HG03097 (cell line): ENCODE data around the gene PTBP1.
"Not testable (repeated sequence)": the region's sequence is repeated elsewhere in the genome, so short reads cannot be mapped to it uniquely, and the experiment has no call there.

Source experiments
- ATAC-seq: cut with Tn5 transposase; IDR thresholded peaks from one replicate; pipeline ENCODE4 v1.9.1; 2021; ENCODE audit not compliant: unreplicated experiment, low FRiP score

Gene PTBP1

DNA sequence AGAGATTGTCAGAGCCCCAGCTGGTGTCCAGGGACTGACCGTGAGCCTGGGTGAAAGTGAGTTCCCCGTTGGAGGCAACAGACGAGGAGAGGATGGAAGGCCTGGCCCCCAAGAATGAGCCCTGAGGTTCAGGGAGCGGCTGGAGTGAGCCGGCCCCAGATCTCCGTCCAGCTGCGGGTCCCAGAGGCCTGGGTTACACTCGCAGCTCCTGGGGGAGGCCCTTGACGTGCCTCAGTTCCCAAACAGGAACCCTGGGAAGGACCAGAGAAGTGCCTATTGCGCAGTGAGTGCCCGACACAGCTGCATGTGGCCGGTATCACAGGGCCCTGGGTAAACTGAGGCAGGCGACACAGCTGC is 53.7 kb downstream of the PTBP1 start:
- ATAC-seq: no peak

DNA sequence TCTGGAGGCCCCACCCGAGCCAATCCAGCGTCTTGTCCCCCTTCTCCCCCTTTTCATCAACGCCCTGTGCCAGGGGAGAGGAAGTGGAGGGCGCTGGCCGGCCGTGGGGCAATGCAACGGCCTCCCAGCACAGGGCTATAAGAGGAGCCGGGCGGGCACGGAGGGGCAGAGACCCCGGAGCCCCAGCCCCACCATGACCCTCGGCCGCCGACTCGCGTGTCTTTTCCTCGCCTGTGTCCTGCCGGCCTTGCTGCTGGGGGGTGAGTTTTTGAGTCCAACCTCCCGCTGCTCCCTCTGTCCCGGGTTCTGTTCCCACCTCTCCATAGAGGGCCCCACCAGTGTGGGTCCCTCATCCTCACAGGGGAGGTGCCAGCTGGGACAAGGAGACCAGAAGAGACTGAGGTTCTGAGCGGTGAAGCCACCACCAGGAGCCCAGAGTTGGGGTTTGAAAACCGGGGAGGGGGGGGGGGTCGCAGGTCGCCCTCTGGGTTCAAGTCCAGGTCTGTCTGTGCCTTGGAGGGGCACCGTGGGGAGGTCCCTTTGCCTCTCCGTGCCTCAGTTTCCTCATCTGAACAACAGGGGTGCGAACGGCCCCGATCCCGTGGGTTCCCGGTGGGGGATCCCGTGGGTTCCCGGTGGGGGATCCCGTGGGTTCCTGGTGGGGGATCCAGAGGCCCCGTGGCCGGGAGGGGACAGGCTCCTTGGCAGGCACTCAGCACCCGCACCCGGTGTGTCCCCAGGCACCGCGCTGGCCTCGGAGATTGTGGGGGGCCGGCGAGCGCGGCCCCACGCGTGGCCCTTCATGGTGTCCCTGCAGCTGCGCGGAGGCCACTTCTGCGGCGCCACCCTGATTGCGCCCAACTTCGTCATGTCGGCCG is 55.1 kb downstream of the PTBP1 start, which contains the start of gene ELANE:
TSS of gene ELANE (plus strand) at position 168 of the 878 bp plus-strand sequence. CDS start at position 194, 26 bp downstream.
- ATAC-seq: no peak

DNA sequence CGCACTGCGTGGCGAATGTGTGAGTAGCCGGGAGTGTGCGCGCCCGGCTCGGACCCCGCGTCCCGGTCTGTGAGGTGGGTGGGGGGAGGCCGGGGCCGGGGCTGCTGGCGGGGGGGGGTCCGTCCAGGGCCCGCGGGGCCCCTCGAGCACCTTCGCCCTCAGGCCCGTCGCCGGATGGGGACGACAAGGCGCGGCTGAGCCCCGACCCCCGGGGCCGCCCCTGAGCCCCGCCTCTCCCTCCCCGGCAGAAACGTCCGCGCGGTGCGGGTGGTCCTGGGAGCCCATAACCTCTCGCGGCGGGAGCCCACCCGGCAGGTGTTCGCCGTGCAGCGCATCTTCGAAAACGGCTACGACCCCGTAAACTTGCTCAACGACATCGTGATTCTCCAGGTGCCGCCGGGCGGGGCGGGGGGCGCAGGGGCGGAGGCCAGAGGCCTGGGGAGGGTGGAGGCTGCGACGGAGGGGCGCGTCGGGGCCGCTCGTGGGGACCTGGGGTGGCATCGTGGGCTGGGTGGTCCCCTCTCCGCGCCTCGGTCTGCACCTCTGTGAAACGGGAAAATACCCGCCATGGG is 55.8 kb downstream of the PTBP1 start:
- ATAC-seq: no peak

DNA sequence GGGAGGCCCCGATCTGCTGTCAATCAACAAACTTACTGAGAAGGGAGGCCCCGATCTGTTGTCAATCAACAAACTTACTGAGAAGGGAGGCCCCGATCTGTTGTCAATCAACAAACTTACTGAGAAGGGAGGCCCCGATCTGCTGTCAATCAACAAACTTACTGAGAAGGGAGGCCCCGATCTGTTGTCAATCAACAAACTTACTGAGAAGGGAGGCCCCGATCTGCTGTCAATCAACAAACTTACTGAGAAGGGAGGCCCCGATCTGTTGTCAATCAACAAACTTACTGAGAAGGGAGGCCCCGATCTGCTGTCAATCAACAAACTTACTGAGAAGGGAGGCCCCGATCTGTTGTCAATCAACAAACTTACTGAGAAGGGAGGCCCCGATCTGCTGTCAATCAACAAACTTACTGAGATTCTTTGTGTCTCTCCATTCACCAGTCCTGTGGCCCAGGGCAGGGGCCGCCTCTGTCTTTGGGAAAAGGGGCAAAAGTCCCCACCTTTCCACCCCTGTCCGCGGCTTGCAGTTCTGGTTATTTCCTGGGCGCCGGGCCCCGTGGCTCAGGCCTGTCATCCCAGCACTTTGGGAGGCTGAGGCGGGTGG is 56.5 kb downstream of the PTBP1 start:
- ATAC-seq: not testable (repeated sequence)

DNA sequence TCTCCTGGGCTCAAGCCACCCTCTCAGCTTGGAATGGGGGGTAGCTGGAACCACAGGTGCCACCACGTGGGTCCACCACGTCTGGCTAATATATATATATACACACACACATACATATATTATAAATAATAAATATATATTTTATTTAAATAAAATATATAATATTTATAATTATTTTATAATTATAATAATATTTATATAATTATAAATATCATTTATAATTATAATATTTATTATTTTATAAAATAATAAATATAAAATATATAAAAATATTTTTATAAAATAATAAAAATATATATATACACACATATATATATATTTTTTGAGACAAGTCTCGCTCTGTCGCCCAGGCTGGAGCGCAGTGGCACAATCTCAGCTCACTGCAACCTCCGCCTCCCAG is 57.3 kb downstream of the PTBP1 start:
- ATAC-seq: no peak

DNA sequence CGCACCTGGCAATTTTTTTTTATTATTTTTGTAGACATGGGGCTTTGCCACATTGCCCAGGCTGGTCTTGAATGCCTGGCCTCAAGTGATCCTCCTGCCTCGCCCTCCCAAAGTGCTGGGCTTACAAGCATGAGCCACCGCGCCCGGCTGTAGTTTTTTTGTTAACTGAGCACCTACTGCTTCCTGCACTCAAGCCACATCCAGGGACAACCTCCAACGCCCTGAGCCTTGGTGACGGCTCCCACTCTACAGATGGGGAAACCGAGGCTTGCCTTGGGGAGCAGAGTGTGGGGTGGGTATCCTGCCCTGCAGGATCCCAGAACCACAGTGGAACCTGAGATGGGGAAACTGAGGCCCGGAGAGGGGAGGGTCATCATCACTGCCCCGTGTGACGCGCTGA is 57.9 kb downstream of the PTBP1 start:
- ATAC-seq: no peak

DNA sequence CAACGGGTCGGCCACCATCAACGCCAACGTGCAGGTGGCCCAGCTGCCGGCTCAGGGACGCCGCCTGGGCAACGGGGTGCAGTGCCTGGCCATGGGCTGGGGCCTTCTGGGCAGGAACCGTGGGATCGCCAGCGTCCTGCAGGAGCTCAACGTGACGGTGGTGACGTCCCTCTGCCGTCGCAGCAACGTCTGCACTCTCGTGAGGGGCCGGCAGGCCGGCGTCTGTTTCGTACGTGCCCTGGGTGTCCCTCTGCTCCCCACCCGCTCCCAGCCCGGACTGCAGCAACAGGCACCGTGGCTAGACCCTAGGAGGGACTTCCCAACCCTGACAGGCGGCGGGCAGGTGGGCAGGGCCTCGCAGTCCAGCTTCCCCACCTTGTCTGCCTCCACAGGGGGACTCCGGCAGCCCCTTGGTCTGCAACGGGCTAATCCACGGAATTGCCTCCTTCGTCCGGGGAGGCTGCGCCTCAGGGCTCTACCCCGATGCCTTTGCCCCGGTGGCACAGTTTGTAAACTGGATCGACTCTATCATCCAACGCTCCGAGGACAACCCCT is 58.4 kb downstream of the PTBP1 start:
- ATAC-seq: no peak

DNA sequence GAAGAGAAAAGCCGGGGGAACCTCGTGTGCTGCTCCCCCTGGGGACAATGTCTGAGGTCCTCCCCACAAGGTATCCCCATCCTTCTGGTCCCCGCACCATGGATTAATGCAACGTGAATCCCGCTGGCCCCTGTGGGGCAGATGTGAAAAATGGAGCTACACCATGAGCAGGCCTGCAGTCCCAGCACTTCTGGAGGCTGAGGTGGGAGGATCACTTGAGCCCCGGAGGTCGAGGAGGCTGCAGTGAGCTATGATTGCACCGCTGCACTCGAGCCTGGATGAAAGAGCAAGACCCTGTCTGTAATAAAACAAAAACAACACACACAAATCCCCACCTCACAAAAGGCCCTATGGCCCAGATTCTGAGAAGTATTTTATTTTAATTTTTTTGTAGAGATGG is 61.0 kb downstream of the PTBP1 start:
- no peak for ATAC-seq

DNA sequence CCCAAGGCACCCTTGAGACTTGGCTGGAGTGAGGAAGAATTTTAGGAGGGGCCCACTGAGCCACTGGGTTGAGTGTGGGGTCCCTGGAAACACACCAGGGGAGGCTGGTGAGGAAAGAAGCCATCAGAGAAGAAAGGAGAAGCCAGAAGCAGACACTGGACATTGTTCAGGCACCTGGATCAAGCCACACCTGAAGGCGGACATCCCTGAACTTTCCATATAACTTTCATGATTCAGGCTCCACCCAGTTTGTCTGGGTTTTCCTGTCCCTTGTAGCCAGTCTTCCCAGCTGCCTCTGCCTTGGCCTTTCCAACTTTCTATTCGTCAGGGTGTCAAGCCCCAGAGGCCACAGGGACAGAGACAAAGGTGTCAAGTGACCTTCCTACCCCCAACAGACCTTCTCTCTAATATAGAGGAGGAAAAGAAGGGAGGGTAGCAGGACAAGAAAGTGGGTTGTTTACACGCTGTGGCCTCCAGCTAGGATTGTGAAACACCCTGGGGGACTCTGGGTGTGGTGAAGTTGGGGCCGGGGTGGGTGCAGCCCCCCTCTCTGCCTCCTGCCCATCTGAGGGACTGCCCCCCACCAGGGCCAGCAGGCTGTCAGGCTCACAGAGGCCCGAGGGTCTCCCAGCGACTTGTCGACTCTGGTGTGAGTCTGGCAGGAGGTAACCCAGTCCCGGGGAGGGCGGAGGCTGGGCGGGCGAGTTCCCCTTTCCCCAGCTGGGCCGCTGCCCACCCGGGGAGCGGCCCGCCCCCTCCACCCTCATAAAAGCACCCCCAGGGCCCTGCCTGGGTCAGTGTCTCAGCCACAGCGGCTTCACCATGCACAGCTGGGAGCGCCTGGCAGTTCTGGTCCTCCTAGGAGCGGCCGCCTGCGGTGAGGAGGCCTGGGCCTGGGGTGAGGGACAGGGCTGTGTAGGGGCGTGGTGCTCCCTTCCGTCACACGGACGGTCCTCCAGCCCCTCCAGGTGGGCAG is 61.9 kb downstream of the PTBP1 start, which contains the start of gene CFD:
TSS of gene CFD (plus strand) at position 797 of the 976 bp plus-strand sequence. CDS start at position 823, 26 bp downstream.
- no peak for ATAC-seq

DNA sequence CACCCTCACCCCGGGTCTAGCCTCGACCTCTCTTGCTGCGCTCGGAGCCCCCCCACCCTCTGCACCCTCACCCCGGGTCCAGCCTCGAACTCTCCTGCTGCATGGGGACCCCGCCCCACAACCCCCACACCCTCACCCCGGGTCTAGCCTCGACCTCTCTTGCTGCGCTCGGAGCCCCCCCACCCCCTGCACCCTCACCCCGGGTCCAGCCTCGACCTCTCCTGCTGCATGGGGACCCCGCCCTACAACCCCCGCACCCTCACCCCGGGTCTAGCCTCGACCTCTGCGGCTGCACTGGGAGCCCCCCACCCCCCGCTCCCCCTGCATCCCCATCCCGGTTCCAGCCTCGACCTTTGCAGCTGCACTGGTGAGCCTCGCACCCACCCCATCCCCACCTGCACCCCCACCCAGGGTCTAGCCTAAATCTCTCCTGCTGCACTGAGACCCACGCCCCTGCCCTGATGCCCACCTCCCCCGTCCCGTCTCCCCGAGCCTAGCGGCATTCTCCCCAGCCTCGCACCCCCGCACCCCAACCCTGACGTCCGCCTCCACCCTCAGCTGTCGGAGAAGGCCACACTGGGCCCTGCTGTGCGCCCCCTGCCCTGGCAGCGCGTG is 64.0 kb downstream of the PTBP1 start:
- ATAC-seq: no peak
